ENCODE measurements around the gene CAMTA1. TPM values are rescaled to one million over a fixed set of nuclear protein-coding genes. Genes with fewer than 3 reads are reported as not detected.

CAMTA1 gene
- total and polyA plus RNA-seq, 9 of the 15 experiments (the other 6 are each of a cell fraction or from before 2014, with no cell fraction given) = 43.9 to 161 (median 65.9) TPM

DNA sequence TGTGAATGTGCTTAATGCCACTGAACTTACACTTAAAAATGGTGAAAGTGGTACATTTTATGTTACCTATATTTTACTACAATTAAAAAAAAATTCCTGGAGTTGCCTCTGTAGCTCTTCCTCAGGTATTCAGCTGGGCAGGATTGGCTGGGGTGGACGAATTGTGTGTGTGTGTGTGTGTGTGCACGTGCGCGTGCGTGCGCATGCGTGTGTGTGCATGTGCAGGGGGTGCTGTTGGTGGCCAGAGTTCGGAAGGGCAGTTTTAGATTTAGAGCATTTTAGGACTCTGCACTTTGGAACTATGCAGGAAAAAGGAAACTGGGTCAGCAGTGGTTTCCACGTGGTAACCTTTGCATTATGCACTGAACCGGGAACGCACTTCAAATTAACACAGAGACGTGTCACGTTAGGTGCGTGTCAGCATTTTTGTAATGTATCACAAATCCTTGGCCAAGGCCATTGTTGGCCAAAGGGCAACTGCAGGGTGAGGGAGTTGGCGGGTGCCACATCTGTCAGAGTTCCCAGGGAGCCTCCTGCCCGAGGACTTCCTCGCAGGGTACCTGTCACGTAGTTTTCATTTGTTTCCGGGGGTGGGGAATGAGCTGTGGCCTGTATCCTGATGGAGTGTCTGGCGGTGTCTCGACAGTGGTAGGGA, 312.8 kb downstream of the CAMTA1 start:
- intact Hi-C loops (cut with micrococcal nuclease) = no loop called here
- no peaks in the 10 kb centered on the region for H3K79me2 ChIP-seq (ENCODE audit: control insufficient read depth, insufficient read depth, low read length)
- CTCF ChIA-PET (ENCODE audit: low intra/inter-chr PET ratio) = no interaction called here
- no peak for DNase-seq (ENCODE audit: extremely low read depth in 1 of 4, low spot score in 3 of 4)
- TF ChIP-seq HMG20A (CRISPR knock-in tag; conservative IDR thresholded peaks at IDR 0.05) = no peak
- peak; percentile 78 to 81 for TF ChIP-seq NRF1 (conservative IDR thresholded peaks at IDR 0.05 in 1 of 2, IDR thresholded peaks at IDR 0.05 in 1 of 2)
- peak; percentile 60; the same call in 1 of the 2 replicates for TF ChIP-seq BHLHE40 (IDR thresholded peaks at IDR 0.05; ENCODE audit: low read length)
- TF ChIP-seq, protein P1, sequence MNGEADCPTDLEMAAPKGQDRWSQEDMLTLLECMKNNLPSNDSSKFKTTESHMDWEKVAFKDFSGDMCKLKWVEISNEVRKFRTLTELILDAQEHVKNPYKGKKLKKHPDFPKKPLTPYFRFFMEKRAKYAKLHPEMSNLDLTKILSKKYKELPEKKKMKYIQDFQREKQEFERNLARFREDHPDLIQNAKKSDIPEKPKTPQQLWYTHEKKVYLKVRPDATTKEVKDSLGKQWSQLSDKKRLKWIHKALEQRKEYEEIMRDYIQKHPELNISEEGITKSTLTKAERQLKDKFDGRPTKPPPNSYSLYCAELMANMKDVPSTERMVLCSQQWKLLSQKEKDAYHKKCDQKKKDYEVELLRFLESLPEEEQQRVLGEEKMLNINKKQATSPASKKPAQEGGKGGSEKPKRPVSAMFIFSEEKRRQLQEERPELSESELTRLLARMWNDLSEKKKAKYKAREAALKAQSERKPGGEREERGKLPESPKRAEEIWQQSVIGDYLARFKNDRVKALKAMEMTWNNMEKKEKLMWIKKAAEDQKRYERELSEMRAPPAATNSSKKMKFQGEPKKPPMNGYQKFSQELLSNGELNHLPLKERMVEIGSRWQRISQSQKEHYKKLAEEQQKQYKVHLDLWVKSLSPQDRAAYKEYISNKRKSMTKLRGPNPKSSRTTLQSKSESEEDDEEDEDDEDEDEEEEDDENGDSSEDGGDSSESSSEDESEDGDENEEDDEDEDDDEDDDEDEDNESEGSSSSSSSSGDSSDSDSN (IDR thresholded peaks at IDR 0.05; ENCODE audit: borderline replicate concordance in 1 of 2, low read depth in 2 of 2, low read length in 2 of 2) = no peak
- no peak for TF ChIP-seq ZNF140 (CRISPR knock-in tag; IDR thresholded peaks at IDR 0.05)
- no peak for TF ChIP-seq OTX1 (CRISPR knock-in tag; IDR thresholded peaks at IDR 0.05)
- no peak for TF ChIP-seq GTF2E2 (tag; IDR thresholded peaks at IDR 0.05)
- TF ChIP-seq C11orf30 (IDR thresholded peaks at IDR 0.05; ENCODE audit: low read depth) = 0 out of 2 replicates have a peak, but pooled peaks have one; percentile 13
- peak; percentile 38; the same call in 1 of the 2 replicates for TF ChIP-seq ZNF316 (IDR thresholded peaks at IDR 0.05)
- TF ChIP-seq, protein P2, sequence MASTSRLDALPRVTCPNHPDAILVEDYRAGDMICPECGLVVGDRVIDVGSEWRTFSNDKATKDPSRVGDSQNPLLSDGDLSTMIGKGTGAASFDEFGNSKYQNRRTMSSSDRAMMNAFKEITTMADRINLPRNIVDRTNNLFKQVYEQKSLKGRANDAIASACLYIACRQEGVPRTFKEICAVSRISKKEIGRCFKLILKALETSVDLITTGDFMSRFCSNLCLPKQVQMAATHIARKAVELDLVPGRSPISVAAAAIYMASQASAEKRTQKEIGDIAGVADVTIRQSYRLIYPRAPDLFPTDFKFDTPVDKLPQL (IDR thresholded peaks at IDR 0.05; ENCODE audit: extremely low read depth, insufficient read length) = no peak
- TF ChIP-seq, protein P3, sequence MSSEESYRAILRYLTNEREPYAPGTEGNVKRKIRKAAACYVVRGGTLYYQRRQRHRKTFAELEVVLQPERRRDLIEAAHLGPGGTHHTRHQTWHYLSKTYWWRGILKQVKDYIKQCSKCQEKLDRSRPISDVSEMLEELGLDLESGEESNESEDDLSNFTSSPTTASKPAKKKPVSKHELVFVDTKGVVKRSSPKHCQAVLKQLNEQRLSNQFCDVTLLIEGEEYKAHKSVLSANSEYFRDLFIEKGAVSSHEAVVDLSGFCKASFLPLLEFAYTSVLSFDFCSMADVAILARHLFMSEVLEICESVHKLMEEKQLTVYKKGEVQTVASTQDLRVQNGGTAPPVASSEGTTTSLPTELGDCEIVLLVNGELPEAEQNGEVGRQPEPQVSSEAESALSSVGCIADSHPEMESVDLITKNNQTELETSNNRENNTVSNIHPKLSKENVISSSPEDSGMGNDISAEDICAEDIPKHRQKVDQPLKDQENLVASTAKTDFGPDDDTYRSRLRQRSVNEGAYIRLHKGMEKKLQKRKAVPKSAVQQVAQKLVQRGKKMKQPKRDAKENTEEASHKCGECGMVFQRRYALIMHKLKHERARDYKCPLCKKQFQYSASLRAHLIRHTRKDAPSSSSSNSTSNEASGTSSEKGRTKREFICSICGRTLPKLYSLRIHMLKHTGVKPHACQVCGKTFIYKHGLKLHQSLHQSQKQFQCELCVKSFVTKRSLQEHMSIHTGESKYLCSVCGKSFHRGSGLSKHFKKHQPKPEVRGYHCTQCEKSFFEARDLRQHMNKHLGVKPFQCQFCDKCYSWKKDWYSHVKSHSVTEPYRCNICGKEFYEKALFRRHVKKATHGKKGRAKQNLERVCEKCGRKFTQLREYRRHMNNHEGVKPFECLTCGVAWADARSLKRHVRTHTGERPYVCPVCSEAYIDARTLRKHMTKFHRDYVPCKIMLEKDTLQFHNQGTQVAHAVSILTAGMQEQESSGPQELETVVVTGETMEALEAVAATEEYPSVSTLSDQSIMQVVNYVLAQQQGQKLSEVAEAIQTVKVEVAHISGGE (CRISPR knock-in tag; IDR thresholded peaks at IDR 0.05) = no peak
- peak; percentile 11; the same call in 1 of the 2 replicates for TF ChIP-seq MAFF (IDR thresholded peaks at IDR 0.05; ENCODE audit: low read length)
- H3K27me3 ChIP-seq (ENCODE audit: control insufficient read depth in 2 of 2, insufficient read depth in 2 of 2, low read length in 2 of 2) = peaks cover 35 to 75% of the 10 kb centered on the region in 2 experiments
- peaks cover under 1% of the 10 kb centered on the region; the same call in 1 of the 2 replicates for H4K20me1 ChIP-seq (replicated peaks; ENCODE audit: control insufficient read depth, insufficient read depth, low read length)
- no peak overlapping the region for H3K4me3 ChIP-seq
- no peak for FAIRE-seq
- H3K36me3 ChIP-seq (ENCODE audit: control insufficient read depth, insufficient read depth, low read length) = no peaks in the 10 kb centered on the region
- BruUV-seq (replicated peaks) = no TSS peak
- no peak overlapping the region for H3K4me2 ChIP-seq (ENCODE audit: insufficient read depth, low read length)
- H3K27ac ChIP-seq (ENCODE audit: extremely low read depth, low read depth, low read length) = no peak overlapping the region
- H3K9me3 ChIP-seq (replicated peaks; ENCODE audit: control insufficient read depth, insufficient read depth, low read depth, low read length) = peaks cover 4% of the 10 kb centered on the region; the same call in 1 of the 2 replicates
- H2AFZ ChIP-seq (ENCODE audit: low read depth, low read length) = no peak overlapping the region
- no peak overlapping the region for H3K9ac ChIP-seq (ENCODE audit: insufficient read depth in 1 of 2, low read depth in 2 of 2, low read length in 2 of 2)
- POLR2A ChIA-PET = interaction anchor here (1.1 kb wide), 1 partner anchor 17 kb away, joined by 3 read pairs; no protein-coding TSS in a partner anchor
- 2% methylated on average over 21 of the region's 21 CpGs for WGBS (ENCODE audit: insufficient coverage, low coverage, missing lambda C conversion rate)
- no peak for ATAC-seq
- no peaks in the 10 kb centered on the region for H3K9me1 ChIP-seq (ENCODE audit: control insufficient read depth, insufficient read depth, low read length)
- in situ Hi-C loops (cut with MboI) = no loop called here
- no peaks in the 10 kb centered on the region for H3K4me1 ChIP-seq (replicated peaks in 1 of 2; ENCODE audit: control insufficient read depth in 2 of 2, insufficient read depth in 2 of 2, low read length in 2 of 2)
